Measurements from ENCODE around the gene LRP5.
"Not testable (repeated sequence)": the region's sequence is repeated elsewhere in the genome, so short reads cannot be mapped to it uniquely, and the experiment has no call there.

The LRP5 gene

GRCh38 chr11:68447914-68448313, 135.5 kb downstream of the LRP5 start:
- not testable (repeated sequence) for H2BK120ac ChIP-seq (ENCODE audit: low read depth, low read length); H3K4me3 ChIP-seq (ENCODE audit: low read length in 2 of 2); H3K4me2 ChIP-seq (ENCODE audit: insufficient read depth, low read length, poor library complexity, severe bottlenecking); DNase-seq (ENCODE audit: low spot score); H3K9ac ChIP-seq (ENCODE audit: low read depth, low read length, poor library complexity); H2BK5ac ChIP-seq (ENCODE audit: low read length); H2AK5ac ChIP-seq (ENCODE audit: low read depth, low read length); H3K27ac ChIP-seq (replicated peaks; ENCODE audit: low read length); H2BK15ac ChIP-seq (ENCODE audit: low read length); H2AFZ ChIP-seq (ENCODE audit: low read length); H3K14ac ChIP-seq (ENCODE audit: low read length); H3K4ac ChIP-seq (ENCODE audit: low read length); H3K23ac ChIP-seq (ENCODE audit: low read depth, low read length, poor library complexity); H3K9me3 ChIP-seq (replicated peaks in 1 of 2; ENCODE audit: control insufficient read depth in 2 of 2, insufficient read depth in 1 of 2, low read depth in 1 of 2, low read length in 2 of 2); H3K18ac ChIP-seq (ENCODE audit: low read length); H4K91ac ChIP-seq (ENCODE audit: low read depth, low read length, poor library complexity); H3K27me3 ChIP-seq (ENCODE audit: control insufficient read depth in 3 of 3, insufficient read depth in 3 of 3, low read depth in 1 of 3, low read length in 3 of 3); H2BK12ac ChIP-seq (ENCODE audit: low read length); H4K8ac ChIP-seq (ENCODE audit: low read depth, low read length); H3K79me1 ChIP-seq (ENCODE audit: low read depth, low read length); H3K4me1 ChIP-seq (ENCODE audit: control insufficient read depth in 2 of 2, insufficient read depth in 1 of 2, low read depth in 1 of 2, low read length in 2 of 2)
- peaks cover 14 to 25% of the 10 kb centered on the region in 2 donors for H3K36me3 ChIP-seq (replicated peaks in 1 of 2; ENCODE audit: control insufficient read depth in 2 of 2, insufficient read depth in 2 of 2, low read length in 2 of 2)
- no CpG with 5 or more reads among the region's 6 CpGs for WGBS, 2 donors (ENCODE audit: extremely low coverage in 2 of 2, insufficient read length in 2 of 2, insufficient replicate concordance in 1 of 2)

- no peak overlapping the region for H4K8ac ChIP-seq (ENCODE audit: low read depth, low read length)
- peaks cover 14 to 23% of the 10 kb centered on the region in 2 donors for H3K36me3 ChIP-seq (replicated peaks in 1 of 2; ENCODE audit: control insufficient read depth in 2 of 2, insufficient read depth in 2 of 2, low read length in 2 of 2)
- H3K9ac ChIP-seq (ENCODE audit: low read depth, low read length, poor library complexity) = peak overlapping the region; percentile 24
- H3K4ac ChIP-seq (ENCODE audit: low read length) = no peak overlapping the region
- H3K9me3 ChIP-seq (replicated peaks in 1 of 2; ENCODE audit: control insufficient read depth in 2 of 2, insufficient read depth in 1 of 2, low read depth in 1 of 2, low read length in 2 of 2) = peaks cover 0 to 2% of the 10 kb centered on the region in 2 donors
- H3K14ac ChIP-seq (ENCODE audit: low read length) = no peak overlapping the region
- H2BK120ac ChIP-seq (ENCODE audit: low read depth, low read length) = no peak overlapping the region
- no peak overlapping the region for H3K27ac ChIP-seq (replicated peaks; ENCODE audit: low read length)
- no peak overlapping the region for H3K18ac ChIP-seq (ENCODE audit: low read length)
- no peaks in the 10 kb centered on the region for H3K27me3 ChIP-seq (ENCODE audit: control insufficient read depth in 3 of 3, insufficient read depth in 3 of 3, low read depth in 1 of 3, low read length in 3 of 3)
- no peak overlapping the region for H2BK5ac ChIP-seq (ENCODE audit: low read length)
- no peak overlapping the region for H4K91ac ChIP-seq (ENCODE audit: low read depth, low read length, poor library complexity)
- H3K4me1 ChIP-seq (ENCODE audit: control insufficient read depth in 2 of 2, insufficient read depth in 1 of 2, low read depth in 1 of 2, low read length in 2 of 2) = no peaks in the 10 kb centered on the region
- H3K4me3 ChIP-seq (ENCODE audit: low read length in 2 of 2) = no peak overlapping the region
- no peak overlapping the region for H3K4me2 ChIP-seq (ENCODE audit: insufficient read depth, low read length, poor library complexity, severe bottlenecking)
- no CpG with 5 or more reads among the region's 25 CpGs for WGBS, 2 donors (ENCODE audit: extremely low coverage in 2 of 2, insufficient read length in 2 of 2, insufficient replicate concordance in 1 of 2)
- H3K23ac ChIP-seq (ENCODE audit: low read depth, low read length, poor library complexity) = no peak overlapping the region
- no peak overlapping the region for H2AFZ ChIP-seq (ENCODE audit: low read length)
- no peak overlapping the region for H2AK5ac ChIP-seq (ENCODE audit: low read depth, low read length)
- no peak overlapping the region for H2BK12ac ChIP-seq (ENCODE audit: low read length)
- H3K79me1 ChIP-seq (ENCODE audit: low read depth, low read length) = peaks cover 3% of the 10 kb centered on the region
- no peak for DNase-seq (ENCODE audit: low spot score)
- no peak overlapping the region for H2BK15ac ChIP-seq (ENCODE audit: low read length)
Observed at GRCh38 chr11:68448604-68449011, 136.2 kb downstream of the LRP5 start.

GRCh38 chr11:68449951-68450350, 137.6 kb downstream of the LRP5 start:
- Histone ChIP-seq H3K9ac (ENCODE audit: low read depth, low read length, poor library complexity) (no peak overlapping the region), H3K9me3 (replicated peaks in 1 of 2; ENCODE audit: control insufficient read depth in 2 of 2, insufficient read depth in 1 of 2, low read depth in 1 of 2, low read length in 2 of 2) (peaks cover 0 to 2% of the 10 kb centered on the region in 2 donors)

GRCh38 chr11:68450711-68451110, 138.3 kb downstream of the LRP5 start:
- no peak overlapping the region for H3K4ac ChIP-seq (ENCODE audit: low read length)
- no peak overlapping the region for H2BK12ac ChIP-seq (ENCODE audit: low read length)
- no peak overlapping the region for H3K4me3 ChIP-seq (ENCODE audit: low read length in 2 of 2)
- no peak overlapping the region for H3K27ac ChIP-seq (replicated peaks; ENCODE audit: low read length)
- H4K8ac ChIP-seq (ENCODE audit: low read depth, low read length) = no peak overlapping the region
- no CpG with 5 or more reads among the region's 8 CpGs for WGBS, 2 donors (ENCODE audit: extremely low coverage in 2 of 2, insufficient read length in 2 of 2, insufficient replicate concordance in 1 of 2)
- no peak overlapping the region for H3K23ac ChIP-seq (ENCODE audit: low read depth, low read length, poor library complexity)
- no peak overlapping the region for H2BK5ac ChIP-seq (ENCODE audit: low read length)
- peaks cover 3% of the 10 kb centered on the region for H3K79me1 ChIP-seq (ENCODE audit: low read depth, low read length)
- no peak overlapping the region for H2BK120ac ChIP-seq (ENCODE audit: low read depth, low read length)
- no peak overlapping the region for H3K14ac ChIP-seq (ENCODE audit: low read length)
- H3K4me1 ChIP-seq (ENCODE audit: control insufficient read depth in 2 of 2, insufficient read depth in 1 of 2, low read depth in 1 of 2, low read length in 2 of 2) = peaks cover 0 to 3% of the 10 kb centered on the region in 2 donors
- no peaks in the 10 kb centered on the region for H3K27me3 ChIP-seq (ENCODE audit: control insufficient read depth in 3 of 3, insufficient read depth in 3 of 3, low read depth in 1 of 3, low read length in 3 of 3)
- no peak overlapping the region for H3K4me2 ChIP-seq (ENCODE audit: insufficient read depth, low read length, poor library complexity, severe bottlenecking)
- H2AFZ ChIP-seq (ENCODE audit: low read length) = no peak overlapping the region
- H3K9me3 ChIP-seq (replicated peaks in 1 of 2; ENCODE audit: control insufficient read depth in 2 of 2, insufficient read depth in 1 of 2, low read depth in 1 of 2, low read length in 2 of 2) = peaks cover 0 to 2% of the 10 kb centered on the region in 2 donors
- no peak overlapping the region for H3K9ac ChIP-seq (ENCODE audit: low read depth, low read length, poor library complexity)
- no peak for DNase-seq (ENCODE audit: low spot score)
- no peak overlapping the region for H4K91ac ChIP-seq (ENCODE audit: low read depth, low read length, poor library complexity)
- H3K36me3 ChIP-seq (replicated peaks in 1 of 2; ENCODE audit: control insufficient read depth in 2 of 2, insufficient read depth in 2 of 2, low read length in 2 of 2) = peaks cover 14 to 20% of the 10 kb centered on the region in 2 donors
- no peak overlapping the region for H3K18ac ChIP-seq (ENCODE audit: low read length)
- H2AK5ac ChIP-seq (ENCODE audit: low read depth, low read length) = no peak overlapping the region
- no peak overlapping the region for H2BK15ac ChIP-seq (ENCODE audit: low read length)

More at GRCh38 chr11:68449951-68450350, 137.6 kb downstream of the LRP5 start:
- no peak overlapping the region for H2BK120ac ChIP-seq (ENCODE audit: low read depth, low read length)
- peak overlapping the region in 1 of 2 donors; percentile 64 for H3K4me3 ChIP-seq (ENCODE audit: low read length in 2 of 2)
- H2AK5ac ChIP-seq (ENCODE audit: low read depth, low read length) = no peak overlapping the region
- no peak overlapping the region for H3K18ac ChIP-seq (ENCODE audit: low read length)
- no peak overlapping the region for H2BK5ac ChIP-seq (ENCODE audit: low read length)
- no peak overlapping the region for H3K27ac ChIP-seq (replicated peaks; ENCODE audit: low read length)
- H3K27me3 ChIP-seq (ENCODE audit: control insufficient read depth in 3 of 3, insufficient read depth in 3 of 3, low read depth in 1 of 3, low read length in 3 of 3) = no peaks in the 10 kb centered on the region
- peaks cover 0 to 3% of the 10 kb centered on the region in 2 donors for H3K4me1 ChIP-seq (ENCODE audit: control insufficient read depth in 2 of 2, insufficient read depth in 1 of 2, low read depth in 1 of 2, low read length in 2 of 2)
- no peak overlapping the region for H3K4ac ChIP-seq (ENCODE audit: low read length)
- H2AFZ ChIP-seq (ENCODE audit: low read length) = no peak overlapping the region
- peaks cover 14 to 20% of the 10 kb centered on the region in 2 donors for H3K36me3 ChIP-seq (replicated peaks in 1 of 2; ENCODE audit: control insufficient read depth in 2 of 2, insufficient read depth in 2 of 2, low read length in 2 of 2)
- peak overlapping the region; percentile 75 for H3K14ac ChIP-seq (ENCODE audit: low read length)
- no peak overlapping the region for H4K8ac ChIP-seq (ENCODE audit: low read depth, low read length)
- no CpG with 5 or more reads among the region's 11 CpGs for WGBS, 2 donors (ENCODE audit: extremely low coverage in 2 of 2, insufficient read length in 2 of 2, insufficient replicate concordance in 1 of 2)
- H3K4me2 ChIP-seq (ENCODE audit: insufficient read depth, low read length, poor library complexity, severe bottlenecking) = no peak overlapping the region
- no peak for DNase-seq (ENCODE audit: low spot score)
- H2BK15ac ChIP-seq (ENCODE audit: low read length) = no peak overlapping the region
- no peak overlapping the region for H2BK12ac ChIP-seq (ENCODE audit: low read length)
- H4K91ac ChIP-seq (ENCODE audit: low read depth, low read length, poor library complexity) = no peak overlapping the region
- H3K79me1 ChIP-seq (ENCODE audit: low read depth, low read length) = peaks cover 3% of the 10 kb centered on the region
- H3K23ac ChIP-seq (ENCODE audit: low read depth, low read length, poor library complexity) = no peak overlapping the region

Measured in neuronal stem cell (in vitro differentiated cells).